Liver (tissue), 9 donors: ENCODE results near the gene AGBL4. TPM values are rescaled to one million over a fixed set of nuclear protein-coding genes. Genes with fewer than 3 reads are reported as not detected.

Experiments
- DNase-seq: peaks from one replicate; pipeline ENCODE4 v3.0.0-alpha.2; 2017; ENCODE audit warnings: low spot score
- H3K27ac ChIP-seq, 2 donors: one replicate each; pipeline ENCODE4 v1.7.0; 2013; ENCODE audit warnings: inconsistent platforms in 2 of 2, low read length in 2 of 2, control low read depth in 1 of 2, low read depth in 1 of 2, mild to moderate bottlenecking in 1 of 2
- H3K27me3 ChIP-seq, 4 donors: one replicate each; pipeline versions ENCODE4 v1.6.1 to v1.7.0; 2013; ENCODE audit warnings: low read length in 3 of 4, inconsistent platforms in 1 of 4, mild to moderate bottlenecking in 1 of 4, moderate library complexity in 1 of 4; ENCODE audit not compliant: control insufficient read depth in 4 of 4, insufficient read depth in 4 of 4
- H3K36me3 ChIP-seq, 4 donors: one replicate each; pipeline versions ENCODE4 v1.6.1 to v1.7.0; 2013; ENCODE audit warnings: low read length in 3 of 4, mild to moderate bottlenecking in 3 of 4, low read depth in 1 of 4, moderate library complexity in 1 of 4; ENCODE audit not compliant: control insufficient read depth in 4 of 4, insufficient read depth in 3 of 4
- H3K4me1 ChIP-seq, 4 donors: one replicate each; pipeline versions ENCODE4 v1.6.1 to v1.7.0; 2013; ENCODE audit warnings: low read length in 3 of 4, mild to moderate bottlenecking in 3 of 4, moderate library complexity in 1 of 4; ENCODE audit not compliant: control insufficient read depth in 4 of 4, insufficient read depth in 4 of 4
- H3K4me3 ChIP-seq, 3 donors: one replicate each; pipeline versions ENCODE4 v1.6.1 to v1.7.0; 2013; ENCODE audit warnings: low read length in 3 of 3, control low read depth in 1 of 3, low read depth in 1 of 3, mild to moderate bottlenecking in 1 of 3
- H3K9ac ChIP-seq, 2 donors: one replicate each; pipeline ENCODE4 v1.7.0; 2013; ENCODE audit warnings: low read length in 2 of 2, mild to moderate bottlenecking in 2 of 2, moderate library complexity in 2 of 2, control low read depth in 1 of 2, low read depth in 1 of 2
- H3K9me3 ChIP-seq, 4 donors: one replicate each; pipeline versions ENCODE4 v1.6.1 to v1.7.0; 2013; ENCODE audit warnings: low read length in 3 of 4; ENCODE audit not compliant: control insufficient read depth in 4 of 4
- ATF3 ChIP-seq: IDR thresholded peaks from 2 replicates; pipeline ENCODE4 v1.6.1; 2016; ENCODE audit warnings: antibody characterized with exemption
- CTCF ChIP-seq: fragments of 150-350 bp; IDR thresholded peaks from 2 replicates; pipeline ENCODE4 v1.5.1; 2017; ENCODE audit warnings: improper control_type of control experiment, low read depth, low read length; ENCODE audit not compliant: missing input control
- EGR1 ChIP-seq, 2 donors: IDR thresholded peaks; 2 replicates each; pipeline ENCODE4 v1.6.1; 2016 to 2018; ENCODE audit warnings: antibody characterized with exemption in 2 of 2, low read depth in 2 of 2
- FOXA1 ChIP-seq: IDR thresholded peaks from 2 replicates; pipeline ENCODE4 v1.6.1; 2016; ENCODE audit warnings: antibody characterized with exemption
- FOXA2 ChIP-seq: IDR thresholded peaks from 2 replicates; pipeline ENCODE4 v1.6.1; 2016; ENCODE audit warnings: antibody characterized with exemption
- GABPA ChIP-seq, 2 donors: IDR thresholded peaks in 1 of 2; conservative IDR thresholded peaks in 1 of 2; 2 replicates each; pipeline ENCODE4 v1.6.1; 2016; ENCODE audit warnings: antibody characterized with exemption in 2 of 2, mild to moderate bottlenecking in 1 of 2, moderate library complexity in 1 of 2
- HNF4A ChIP-seq, 2 donors: conservative IDR thresholded peaks; 2 replicates each; pipeline ENCODE4 v1.6.1; 2016; ENCODE audit warnings: antibody characterized with exemption in 2 of 2, mild to moderate bottlenecking in 2 of 2
- NR2F2 ChIP-seq: IDR thresholded peaks from 2 replicates; pipeline ENCODE4 v1.6.1; 2016; ENCODE audit warnings: antibody characterized with exemption
- RAD21 ChIP-seq, 2 donors: IDR thresholded peaks; 2 replicates each; pipeline ENCODE4 v1.6.1; 2016; ENCODE audit warnings: antibody characterized with exemption in 2 of 2, mild to moderate bottlenecking in 2 of 2
- REST ChIP-seq: IDR thresholded peaks from 2 replicates; pipeline ENCODE4 v1.6.1; 2016; ENCODE audit warnings: antibody characterized with exemption, mild to moderate bottlenecking
- SP1 ChIP-seq: IDR thresholded peaks from 2 replicates; pipeline ENCODE4 v1.6.1; 2018; ENCODE audit warnings: antibody characterized with exemption, mild to moderate bottlenecking
- YY1 ChIP-seq: IDR thresholded peaks from 2 replicates; pipeline ENCODE4 v1.6.1; 2016; ENCODE audit warnings: antibody characterized with exemption, mild to moderate bottlenecking
- ZBTB33 ChIP-seq: IDR thresholded peaks from 2 replicates; pipeline ENCODE4 v1.6.1; 2016; ENCODE audit warnings: antibody characterized with exemption
- WGBS: extraction: QIAGEN DNeasy Blood & Tissue Kit; methylation state at CpG from one replicate; pipeline ENCODE4 v1.1.7; 2013; 5-methylcytosine and 5-hydroxymethylcytosine counted together
- polyA plus RNA-seq, 2 donors: library from polyadenylated mRNA; stranded (reverse) in 1 of 2; unstranded in 1 of 2; fragments of 200-250 nt in 1 of 2; fragments of >200 nt in 1 of 2; fragmentation: Nextera tagmentation in 1 of 2; extraction: Ambion mirVana in 1 of 2; gene quantifications; one replicate each; pipeline versions ENCODE4 v1.2.1 to v1.2.3, GENCODE V29; 2013 to 2015
- total RNA-seq, 2 donors: library from RNA; depleted of rRNA; stranded (reverse); fragments of >200 nt; gene quantifications; one replicate each; pipeline ENCODE4 v1.2.3, GENCODE V29; 2014
- donor health status: healthy.
- donor health status: healthy.
- donor health status: healthy.
- donor health status: healthy.
- donor health status: healthy.

AGBL4 gene
- total and polyA plus RNA-seq, 4 donors = 0.75 to 0.76 TPM; not detected in 2

- Histone ChIP-seq H3K4me3 (no peak overlapping the region), H3K9ac (no peak overlapping the region), H3K27me3 (no peaks in the 10 kb centered on the region), H3K4me1 (no peaks in the 10 kb centered on the region), H3K9me3 (no peaks in the 10 kb centered on the region), H3K36me3 (no peaks in the 10 kb centered on the region), H3K27ac (no peak overlapping the region)
- TF ChIP-seq FOXA2 (no peak), HNF4A (conservative IDR thresholded peaks at IDR 0.05) (no peak), FOXA1 (no peak), RAD21 (IDR thresholded peaks at IDR 0.05) (no peak), GABPA (IDR thresholded peaks at IDR 0.05 in 1 of 2, conservative IDR thresholded peaks at IDR 0.05 in 1 of 2) (no peak), YY1 (no peak), NR2F2 (no peak), SP1 (no peak), ATF3 (no peak), EGR1 (IDR thresholded peaks at IDR 0.05; ENCODE audit: low read depth in 2 of 2) (no peak), ZBTB33 (no peak), REST (no peak), CTCF (no peak)
- 84% methylated on average over 4 of the region's 4 CpGs for WGBS
- DNase-seq = no peak
Observed at GRCh38 chr1:48873944-48874343, 1149.8 kb downstream of the AGBL4 start.

- H3K4me3 ChIP-seq = no peak overlapping the region
- H3K4me1 ChIP-seq = no peaks in the 10 kb centered on the region
- H3K9ac ChIP-seq = no peak overlapping the region
- no peak for DNase-seq
- peak; percentile 46 for TF ChIP-seq CTCF
- no peak for TF ChIP-seq ATF3
- TF ChIP-seq RAD21 (IDR thresholded peaks at IDR 0.05) = peak; percentile 52 to 54
- 13% methylated on average over 3 of the region's 3 CpGs for WGBS
- H3K27me3 ChIP-seq = no peaks in the 10 kb centered on the region
- H3K36me3 ChIP-seq = no peaks in the 10 kb centered on the region
- no peak overlapping the region for H3K27ac ChIP-seq
- H3K9me3 ChIP-seq = no peaks in the 10 kb centered on the region
Observed at GRCh38 chr1:48870596-48870995, 1153.2 kb downstream of the AGBL4 start.
